ENCODE data around the gene GRK2.

Gene GRK2

GRCh38 chr11:67301951-67302516, 35.8 kb downstream of the GRK2 start:
- DNase-seq = no peak

GRCh38 chr11:67302571-67303131, 36.4 kb downstream of the GRK2 start:
- no peak for DNase-seq

- no peak for DNase-seq
Observed at GRCh38 chr11:67303132-67303834, 37.0 kb downstream of the GRK2 start, which contains the start of gene SSH3. TSS of gene SSH3 (plus strand) at chr11:67303530. CDS start at chr11:67303626, 96 bp downstream.

GRCh38 chr11:67303835-67304411, 37.6 kb downstream of the GRK2 start:
- DNase-seq = no peak

GRCh38 chr11:67304511-67305113, 38.3 kb downstream of the GRK2 start:
- no peak for DNase-seq

GRCh38 chr11:67306769-67307544, 40.7 kb downstream of the GRK2 start:
- no peak for DNase-seq

GRCh38 chr11:67307545-67308001, 41.3 kb downstream of the GRK2 start:
- DNase-seq = no peak

GRCh38 chr11:67308031-67308866, 42.0 kb downstream of the GRK2 start:
- no peak for DNase-seq

- no peak for DNase-seq
Observed at GRCh38 chr11:67309166-67309565, 42.9 kb downstream of the GRK2 start.

- no peak for DNase-seq
Observed at GRCh38 chr11:67309661-67310061, 43.4 kb downstream of the GRK2 start.

GRCh38 chr11:67310246-67311050, 44.2 kb downstream of the GRK2 start:
- DNase-seq = no peak

- DNase-seq = no peak
Observed at GRCh38 chr11:67311051-67311555, 44.8 kb downstream of the GRK2 start.

GRCh38 chr11:67311556-67312082, 45.3 kb downstream of the GRK2 start:
- DNase-seq = no peak

GRCh38 chr11:67312187-67313021, 46.1 kb downstream of the GRK2 start:
- no peak for DNase-seq

GRCh38 chr11:67313125-67313890, 47.0 kb downstream of the GRK2 start:
- DNase-seq = no peak

- no peak for DNase-seq
Observed at GRCh38 chr11:67314218-67314617, 47.9 kb downstream of the GRK2 start.

- DNase-seq = no peak
Observed at GRCh38 chr11:67315325-67315909, 49.1 kb downstream of the GRK2 start.

GRCh38 chr11:67316882-67317204, 50.6 kb downstream of the GRK2 start:
- DNase-seq = no peak
